Measurements from ENCODE around the gene PTPRR. TPM values are rescaled to one million over a fixed set of nuclear protein-coding genes. Genes with fewer than 3 reads are reported as not detected.

The PTPRR gene
- total RNA-seq, 1 donor from 2014 or later: 1.4 TPM

- TF ChIP-seq, protein P1, sequence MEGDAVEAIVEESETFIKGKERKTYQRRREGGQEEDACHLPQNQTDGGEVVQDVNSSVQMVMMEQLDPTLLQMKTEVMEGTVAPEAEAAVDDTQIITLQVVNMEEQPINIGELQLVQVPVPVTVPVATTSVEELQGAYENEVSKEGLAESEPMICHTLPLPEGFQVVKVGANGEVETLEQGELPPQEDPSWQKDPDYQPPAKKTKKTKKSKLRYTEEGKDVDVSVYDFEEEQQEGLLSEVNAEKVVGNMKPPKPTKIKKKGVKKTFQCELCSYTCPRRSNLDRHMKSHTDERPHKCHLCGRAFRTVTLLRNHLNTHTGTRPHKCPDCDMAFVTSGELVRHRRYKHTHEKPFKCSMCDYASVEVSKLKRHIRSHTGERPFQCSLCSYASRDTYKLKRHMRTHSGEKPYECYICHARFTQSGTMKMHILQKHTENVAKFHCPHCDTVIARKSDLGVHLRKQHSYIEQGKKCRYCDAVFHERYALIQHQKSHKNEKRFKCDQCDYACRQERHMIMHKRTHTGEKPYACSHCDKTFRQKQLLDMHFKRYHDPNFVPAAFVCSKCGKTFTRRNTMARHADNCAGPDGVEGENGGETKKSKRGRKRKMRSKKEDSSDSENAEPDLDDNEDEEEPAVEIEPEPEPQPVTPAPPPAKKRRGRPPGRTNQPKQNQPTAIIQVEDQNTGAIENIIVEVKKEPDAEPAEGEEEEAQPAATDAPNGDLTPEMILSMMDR (IDR thresholded peaks at IDR 0.05): no peak
- no peak overlapping the region for H3K4me3 ChIP-seq
- no peak for DNase-seq
- H3K4me1 ChIP-seq: no peaks in the 10 kb centered on the region
- intact Hi-C loops (cut with DNase I): no loop called here
- H3K9me3 ChIP-seq: no peaks in the 10 kb centered on the region
- no peak overlapping the region for H3K27ac ChIP-seq
- H3K27me3 ChIP-seq (ENCODE audit: low read depth): no peaks in the 10 kb centered on the region
- no peaks in the 10 kb centered on the region for H3K36me3 ChIP-seq
- no peak for ATAC-seq
These were observed 294.4 kb downstream of the PTPRR start for GRCh38 chr12:70626180-70626579.

GRCh38 chr12:70619471-70620152 lies 300.9 kb downstream of the PTPRR start:
- H3K27me3 ChIP-seq (ENCODE audit: low read depth): no peaks in the 10 kb centered on the region
- ATAC-seq: no peak
- H3K4me1 ChIP-seq: no peaks in the 10 kb centered on the region
- intact Hi-C loops (cut with DNase I): no loop called here
- TF ChIP-seq, protein P1 (IDR thresholded peaks at IDR 0.05): no peak
- H3K36me3 ChIP-seq: no peaks in the 10 kb centered on the region
- H3K9me3 ChIP-seq: no peaks in the 10 kb centered on the region
- H3K27ac ChIP-seq: no peak overlapping the region
- H3K4me3 ChIP-seq: no peak overlapping the region
- DNase-seq: no peak

DNA sequence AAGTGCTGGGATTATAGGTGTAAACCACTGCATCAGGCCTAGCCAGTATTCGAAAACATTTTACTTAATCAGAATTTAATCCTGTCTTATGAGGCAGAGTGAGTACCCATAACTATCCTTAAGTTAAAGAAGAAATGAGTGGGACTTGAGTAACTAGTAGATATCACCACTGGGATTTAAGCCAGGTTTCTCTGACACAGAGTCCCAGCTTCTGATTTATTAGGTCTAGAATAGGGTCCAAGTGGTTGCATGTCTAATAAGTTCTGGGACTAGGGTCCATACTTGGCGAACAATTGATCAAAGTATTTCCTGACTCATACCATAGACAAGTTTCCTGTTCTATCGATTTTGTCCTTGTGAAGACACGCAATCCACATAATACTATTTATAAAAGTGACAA lies 302.2 kb downstream of the PTPRR start:
- DNase-seq (no peak), ATAC-seq (no peak)
- intact Hi-C loops (cut with DNase I): no loop called here
- Histone ChIP-seq H3K4me3 (no peak overlapping the region), H3K36me3 (no peaks in the 10 kb centered on the region), H3K27ac (no peak overlapping the region), H3K9me3 (no peaks in the 10 kb centered on the region), H3K27me3 (ENCODE audit: low read depth) (no peaks in the 10 kb centered on the region), H3K4me1 (no peaks in the 10 kb centered on the region)
- TF ChIP-seq, protein P1 (IDR thresholded peaks at IDR 0.05): no peak

DNA sequence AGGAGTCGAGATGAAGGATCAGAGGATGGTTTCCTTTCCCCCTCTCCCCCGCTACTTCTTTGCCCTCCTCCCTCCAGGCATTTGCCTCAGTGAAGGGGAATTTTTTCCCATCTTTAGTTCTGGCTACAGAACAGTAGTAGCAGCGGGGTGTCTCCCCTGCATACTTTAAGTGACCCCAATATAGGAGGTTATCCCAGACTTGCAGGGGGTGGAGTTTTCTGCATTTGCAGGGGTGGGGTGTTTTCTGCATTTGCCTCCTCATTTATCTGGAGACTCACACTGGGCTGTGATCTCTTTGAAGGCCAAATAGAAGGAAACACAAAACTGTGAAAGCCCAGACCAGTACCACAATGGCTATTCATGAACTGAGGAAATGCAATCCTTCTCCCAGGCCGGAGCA lies 303.1 kb downstream of the PTPRR start:
- no peaks in the 10 kb centered on the region for H3K4me1 ChIP-seq
- H3K9me3 ChIP-seq: no peaks in the 10 kb centered on the region
- ATAC-seq (no peak), DNase-seq (no peak)
- H3K36me3 ChIP-seq: no peaks in the 10 kb centered on the region
- H3K4me3 ChIP-seq: no peak overlapping the region
- intact Hi-C loops (cut with DNase I): no loop called here
- no peak overlapping the region for H3K27ac ChIP-seq
- no peaks in the 10 kb centered on the region for H3K27me3 ChIP-seq (ENCODE audit: low read depth)
- TF ChIP-seq, protein P1 (IDR thresholded peaks at IDR 0.05): no peak

DNA sequence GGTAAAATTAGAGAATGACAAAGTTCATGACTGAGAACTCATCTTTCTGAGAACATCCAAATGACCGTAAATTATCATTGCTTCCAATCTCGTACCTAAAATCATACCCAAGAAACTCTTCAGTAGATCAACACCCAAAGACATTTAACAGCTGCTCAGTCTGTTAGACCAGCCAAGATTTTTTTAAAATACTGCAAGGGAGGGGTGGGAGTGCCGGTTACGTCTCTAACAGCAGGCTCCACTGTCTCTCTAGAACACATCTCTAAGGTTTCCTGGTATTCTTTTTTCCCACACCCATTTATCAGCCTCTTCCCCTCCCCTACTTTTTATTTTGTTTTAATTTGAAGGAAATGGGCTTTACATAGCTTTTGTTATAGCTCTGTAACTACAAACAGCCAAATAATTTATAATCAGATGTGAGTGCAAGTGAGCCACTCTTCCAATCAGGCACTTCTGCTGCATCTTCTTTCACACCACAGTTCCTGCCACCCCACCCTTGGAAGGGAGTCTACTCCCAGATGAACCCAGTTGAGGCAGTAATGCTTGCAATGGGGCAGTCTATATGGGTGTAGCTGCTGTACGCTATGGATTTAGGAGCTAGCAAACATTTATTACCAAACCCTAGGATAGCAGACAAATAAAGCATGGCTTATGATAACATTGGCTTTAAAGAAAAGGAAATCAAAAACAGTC lies 305.2 kb downstream of the PTPRR start:
- no peak for DNase-seq
- Histone ChIP-seq H3K27ac (no peak overlapping the region), H3K27me3 (ENCODE audit: low read depth) (no peaks in the 10 kb centered on the region), H3K9me3 (no peaks in the 10 kb centered on the region), H3K4me3 (no peak overlapping the region), H3K4me1 (no peaks in the 10 kb centered on the region), H3K36me3 (no peaks in the 10 kb centered on the region)
- intact Hi-C loops (cut with DNase I): no loop called here
- ATAC-seq: no peak
- TF ChIP-seq, protein P1 (IDR thresholded peaks at IDR 0.05): no peak
